B cell (primary cell): Measurements from ENCODE around the gene TRMO.

Source experiments
- CTCF ChIP-seq: fragments of 200-600 bp; IDR thresholded peaks from one replicate; pipeline ENCODE4 v1.8.0; 2022; ENCODE audit warnings: antibody characterized with exemption, mild to moderate bottlenecking
- EZH2 ChIP-seq: IDR thresholded peaks from 2 replicates; pipeline ENCODE4 v1.6.1; 2012; ENCODE audit warnings: borderline replicate concordance, low read depth, mild to moderate bottlenecking, moderate library complexity, low read length; ENCODE audit not compliant: insufficient read depth, poor library complexity, severe bottlenecking

GRCh38 chr9:97874624-97875023 lies 47.7 kb downstream of the TRMO start:
- TF ChIP-seq CTCF: no peak
- no peak for TF ChIP-seq EZH2
